HG03558 (cell line): ENCODE data around the gene TNS3.
"Not testable (repeated sequence)": the region's sequence is repeated elsewhere in the genome, so short reads cannot be mapped to it uniquely, and the experiment has no call there.

ENCODE experiments used
- ATAC-seq: cut with Tn5 transposase; IDR thresholded peaks from one replicate; pipeline ENCODE4 v1.9.1; 2021; ENCODE audit warnings: moderate number of reproducible peaks; ENCODE audit not compliant: unreplicated experiment; ENCODE audit errors: extremely low read depth

TNS3 gene

DNA sequence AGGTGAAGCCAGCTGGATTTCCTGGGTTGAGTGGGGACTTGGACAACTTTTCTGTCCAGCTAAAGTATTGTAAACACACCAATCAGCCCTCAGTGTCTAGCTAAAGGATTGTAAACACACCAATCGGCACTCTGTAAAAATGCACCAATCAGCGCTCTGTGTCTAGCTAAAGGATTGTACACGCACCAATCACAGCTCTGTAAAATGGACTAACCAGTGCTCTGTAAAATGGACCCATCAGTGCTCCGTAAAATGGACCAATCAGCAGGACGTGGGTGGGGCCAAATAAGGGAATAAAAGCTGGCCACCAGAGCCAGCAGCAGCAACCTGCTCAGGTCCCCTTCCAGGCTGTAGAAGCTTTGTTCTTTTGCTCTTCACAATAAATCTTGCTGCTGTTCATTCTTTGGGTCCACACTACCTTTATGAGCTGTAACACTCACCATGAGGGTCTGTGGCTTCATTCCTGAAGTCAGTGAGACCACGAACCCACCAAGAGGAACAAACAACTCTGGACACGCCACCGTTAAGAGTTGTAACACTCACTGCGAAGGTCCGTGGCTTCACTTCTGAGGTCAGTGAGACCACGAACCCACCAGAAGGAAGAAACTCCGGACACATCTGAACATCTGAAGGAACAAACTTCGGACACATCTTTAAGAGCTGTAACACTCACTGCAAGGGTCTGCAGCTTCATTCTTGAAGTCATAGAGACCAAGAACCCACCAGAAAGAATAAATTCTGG lies 21.8 kb upstream of the TNS3 start:
- not testable (repeated sequence) for ATAC-seq

DNA sequence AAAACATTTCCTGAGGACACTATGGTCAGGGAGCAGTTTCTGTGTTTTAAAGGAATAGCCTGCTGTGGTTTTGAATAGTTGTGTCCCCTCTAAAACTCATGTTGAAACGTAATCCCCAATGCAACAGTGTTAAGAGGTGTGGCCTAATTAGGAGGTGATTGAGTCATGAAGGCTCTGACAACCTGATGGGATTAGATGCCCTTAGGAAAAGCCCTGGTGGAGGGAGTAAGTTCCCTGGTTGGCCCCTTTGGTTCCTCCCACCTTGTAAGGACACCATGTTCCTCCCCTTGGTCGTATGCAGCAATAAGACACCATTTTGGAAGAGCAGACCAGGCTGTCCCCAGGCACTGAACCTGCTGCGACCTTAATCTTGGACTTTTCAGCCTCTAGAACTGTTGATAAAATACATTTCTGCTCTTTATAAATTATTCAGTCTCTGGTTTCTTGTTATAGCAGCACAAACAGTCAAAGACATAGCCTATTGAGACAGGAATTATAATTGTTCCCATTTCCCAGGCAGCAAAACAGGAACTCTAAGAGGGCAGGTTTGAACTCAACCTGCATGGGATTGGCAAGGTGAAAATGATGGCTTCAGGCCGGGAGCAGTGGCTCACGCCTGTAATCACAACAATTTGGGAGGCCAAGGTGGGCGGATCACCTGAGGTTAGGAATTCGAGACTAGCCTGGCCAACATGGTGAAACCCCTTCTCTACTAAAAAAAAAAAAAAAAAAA lies 20.5 kb upstream of the TNS3 start:
- no peak for ATAC-seq

DNA sequence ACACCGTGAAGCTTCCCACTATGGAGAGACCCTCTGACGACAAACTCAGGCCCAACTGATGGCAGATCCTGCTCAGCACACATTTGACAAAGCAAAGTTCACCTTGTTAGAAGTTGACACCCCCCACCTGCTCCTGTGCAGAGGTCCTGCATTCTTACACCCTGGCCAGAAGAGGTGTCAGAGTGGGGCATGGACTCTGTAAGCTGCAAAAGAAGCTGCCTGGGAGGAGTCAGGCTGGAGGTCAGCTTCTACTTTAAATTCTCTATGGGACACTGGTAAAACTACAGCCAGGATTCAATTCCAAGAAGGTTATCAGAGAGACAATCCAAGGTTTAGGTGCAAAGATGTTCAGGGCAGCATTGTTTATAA lies 20.0 kb upstream of the TNS3 start:
- ATAC-seq: no peak

DNA sequence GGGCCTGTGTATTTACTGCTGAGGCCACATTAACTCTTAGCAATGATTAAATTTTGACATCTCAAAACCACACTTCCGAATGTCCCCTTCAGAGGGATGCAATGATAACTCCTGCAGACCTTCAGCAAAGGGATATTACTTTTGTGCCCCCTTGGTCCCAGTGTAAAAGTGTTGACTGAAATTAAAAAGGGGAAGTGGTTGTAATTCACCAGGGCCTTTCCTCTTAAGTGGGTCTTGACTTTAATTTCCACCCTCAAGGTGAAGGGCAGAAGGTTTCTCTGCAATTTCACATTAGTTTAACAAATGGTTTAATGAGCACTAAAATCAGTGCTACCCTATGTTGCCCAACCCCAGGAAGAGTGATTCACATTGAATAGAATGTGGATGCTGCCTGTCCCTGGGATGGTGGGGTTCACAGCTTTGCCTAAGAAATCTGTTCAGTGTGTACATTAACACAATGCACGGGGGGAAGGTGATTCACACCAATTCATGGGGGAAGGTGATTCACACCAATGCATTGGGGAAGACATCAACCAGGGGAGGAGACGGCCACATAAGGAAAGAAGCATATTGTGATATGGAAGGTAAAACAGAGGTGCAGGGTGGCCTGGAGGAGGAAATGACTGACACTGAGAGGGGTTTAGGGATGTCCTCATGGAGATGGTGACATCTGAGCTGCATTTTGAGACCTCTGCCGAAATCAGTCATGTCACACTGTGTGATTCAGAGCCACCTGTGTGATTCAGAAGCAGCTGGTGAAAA lies 19.4 kb upstream of the TNS3 start:
- no peak for ATAC-seq

DNA sequence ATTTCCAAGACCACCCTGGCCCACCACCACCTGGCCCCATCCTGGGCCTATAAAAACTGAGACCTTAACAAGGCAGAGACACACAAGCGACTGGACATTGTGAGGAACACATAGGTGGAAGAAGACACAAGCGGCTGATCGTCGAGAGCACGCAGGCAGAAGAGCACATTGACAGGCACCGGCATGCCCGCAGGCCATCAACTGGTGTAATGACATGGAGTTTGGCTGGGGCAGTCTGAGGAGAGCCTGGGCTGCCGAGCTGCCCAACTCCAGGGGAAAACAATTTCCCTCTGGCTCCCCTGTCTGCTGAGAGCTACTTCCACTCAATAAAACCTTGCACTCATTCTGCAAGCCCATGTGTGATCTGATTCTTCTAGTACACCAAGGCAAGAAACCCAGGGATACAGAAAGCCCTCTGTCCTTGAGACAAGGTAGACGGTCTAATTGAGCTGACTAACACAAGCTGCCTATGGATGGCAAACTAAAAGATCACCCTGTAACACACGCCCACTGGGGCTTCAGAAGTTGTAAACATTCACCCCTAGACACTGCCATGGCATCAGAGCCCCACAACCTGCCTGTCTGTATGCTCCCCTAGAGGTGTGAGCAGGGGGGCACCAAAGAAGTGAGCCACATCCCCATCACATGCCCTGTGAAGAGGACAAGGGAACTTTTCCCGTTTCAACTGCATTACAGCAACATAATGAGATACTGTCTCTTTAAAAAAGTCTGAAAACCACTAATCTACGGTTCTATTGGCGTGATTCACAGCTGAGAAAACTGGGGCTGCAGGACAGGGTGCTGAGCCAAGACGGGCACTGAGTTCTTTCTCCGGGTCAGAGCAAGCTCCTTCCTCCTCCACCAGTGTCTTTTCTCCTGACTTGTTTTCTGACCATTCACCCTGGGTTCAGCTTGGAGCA lies 18.5 kb upstream of the TNS3 start:
- no peak for ATAC-seq

DNA sequence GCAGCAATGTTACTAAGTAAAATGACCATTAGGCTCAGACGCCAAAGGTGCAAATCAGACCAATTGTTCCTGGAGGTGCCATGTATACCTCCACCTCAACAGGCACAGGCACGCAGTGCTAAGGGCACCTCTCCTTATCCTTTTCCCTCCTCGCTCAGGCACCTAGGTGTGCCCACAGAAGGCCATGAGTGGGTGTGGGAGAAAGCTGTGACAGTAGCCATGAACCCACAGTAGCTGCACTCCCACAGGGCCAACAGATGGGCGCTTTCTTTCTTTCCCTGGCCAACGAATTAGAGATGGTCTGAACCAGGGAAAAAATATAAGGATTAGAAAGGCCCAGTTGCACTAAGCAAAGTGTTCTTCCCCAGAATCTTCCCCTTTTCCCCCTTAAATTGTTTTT lies 15.5 kb upstream of the TNS3 start:
- no peak for ATAC-seq

DNA sequence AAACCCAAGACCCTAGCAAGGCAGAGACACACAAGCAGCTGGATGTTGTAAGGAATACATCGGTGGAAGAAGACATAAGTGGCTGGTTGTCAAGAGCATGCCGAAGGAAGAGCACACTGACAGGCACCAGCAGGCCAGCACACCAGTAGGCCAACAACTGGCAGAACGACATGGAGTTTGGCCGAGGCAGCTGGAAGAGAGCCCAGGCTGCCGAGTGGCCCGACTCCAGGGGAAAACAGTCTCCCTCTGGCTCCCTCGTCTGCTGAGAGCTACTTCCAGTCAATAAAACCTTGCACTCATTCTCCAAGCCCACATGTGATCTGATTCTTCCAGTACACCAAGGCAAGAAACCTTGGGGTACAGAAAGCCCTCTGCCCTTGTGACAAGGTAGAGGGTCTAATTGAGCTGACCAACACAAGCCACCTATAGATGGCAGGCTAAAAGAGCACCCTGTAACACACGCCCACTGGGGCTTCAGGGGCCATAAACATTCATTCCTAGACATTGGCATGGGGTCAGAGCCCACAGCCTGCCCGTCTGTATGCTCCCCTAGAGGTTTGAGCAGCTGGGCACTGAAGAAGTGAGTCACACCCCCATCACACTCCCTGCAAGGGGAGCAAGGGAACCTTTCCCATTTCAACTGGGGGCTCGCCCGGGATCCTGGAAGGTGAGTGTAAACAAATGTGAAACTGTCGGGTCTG lies 14.7 kb upstream of the TNS3 start:
- no peak for ATAC-seq

DNA sequence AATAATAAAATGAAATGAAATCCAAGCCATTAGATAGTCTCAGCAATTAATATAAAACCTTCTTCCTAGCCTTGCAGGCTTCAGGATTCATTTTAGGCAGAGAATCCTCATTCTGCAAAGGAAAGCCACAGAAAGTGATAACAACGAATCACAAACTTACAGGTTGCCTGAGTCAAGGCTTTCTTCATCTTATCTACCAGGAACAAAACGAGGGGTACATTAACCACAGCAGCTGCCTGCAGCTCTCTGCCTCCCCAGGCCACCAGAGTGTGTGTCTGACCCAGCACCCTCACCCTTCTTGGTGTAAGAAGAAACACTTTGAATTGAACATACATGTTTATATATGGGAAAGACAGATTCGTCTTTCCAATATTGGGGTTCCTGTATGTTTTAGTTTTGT lies 12.5 kb upstream of the TNS3 start:
- no peak for ATAC-seq

DNA sequence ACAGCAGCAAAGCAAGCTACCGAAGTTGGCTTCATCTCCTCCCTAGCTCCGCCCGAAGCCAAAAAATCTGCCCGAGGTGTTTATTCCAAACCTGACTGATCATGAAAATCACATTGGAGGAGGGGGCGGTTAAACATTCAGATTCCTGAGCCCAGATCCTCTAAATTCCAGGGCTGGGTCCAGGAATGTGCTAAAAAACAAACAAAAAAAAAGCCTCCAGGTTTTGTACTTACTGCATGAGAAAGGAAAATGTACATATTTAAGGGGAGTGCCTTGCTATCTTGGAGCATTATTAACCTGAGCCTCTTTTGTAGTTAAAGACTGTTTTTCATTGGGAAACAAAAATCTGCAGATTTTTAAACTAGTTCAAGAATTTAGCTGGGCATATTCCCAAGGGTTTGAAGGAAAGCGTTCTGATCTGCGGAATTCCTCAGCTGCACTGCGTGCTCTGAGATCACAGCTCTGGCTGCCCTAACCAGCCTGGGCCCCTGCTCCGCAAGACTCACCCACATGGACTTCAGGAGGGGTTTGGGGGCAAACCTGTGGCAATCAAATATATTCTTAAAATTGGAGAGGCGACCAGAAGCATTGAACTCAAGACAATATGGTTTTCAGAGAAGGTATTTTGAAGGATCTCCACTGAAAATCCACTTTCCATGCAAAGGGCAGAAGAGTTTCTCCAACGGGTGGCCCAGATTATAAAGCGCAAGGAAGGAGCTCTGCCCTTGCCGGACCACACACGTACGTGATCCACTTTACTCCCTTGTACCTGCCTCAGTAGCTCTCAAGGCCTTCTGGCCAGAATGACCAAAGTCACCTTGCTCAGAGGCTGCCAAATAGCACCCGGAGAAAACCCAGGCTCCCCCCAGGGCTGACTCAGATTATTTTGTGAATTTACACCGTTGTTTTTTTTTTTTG lies 10.0 kb upstream of the TNS3 start:
- no peak for ATAC-seq

DNA sequence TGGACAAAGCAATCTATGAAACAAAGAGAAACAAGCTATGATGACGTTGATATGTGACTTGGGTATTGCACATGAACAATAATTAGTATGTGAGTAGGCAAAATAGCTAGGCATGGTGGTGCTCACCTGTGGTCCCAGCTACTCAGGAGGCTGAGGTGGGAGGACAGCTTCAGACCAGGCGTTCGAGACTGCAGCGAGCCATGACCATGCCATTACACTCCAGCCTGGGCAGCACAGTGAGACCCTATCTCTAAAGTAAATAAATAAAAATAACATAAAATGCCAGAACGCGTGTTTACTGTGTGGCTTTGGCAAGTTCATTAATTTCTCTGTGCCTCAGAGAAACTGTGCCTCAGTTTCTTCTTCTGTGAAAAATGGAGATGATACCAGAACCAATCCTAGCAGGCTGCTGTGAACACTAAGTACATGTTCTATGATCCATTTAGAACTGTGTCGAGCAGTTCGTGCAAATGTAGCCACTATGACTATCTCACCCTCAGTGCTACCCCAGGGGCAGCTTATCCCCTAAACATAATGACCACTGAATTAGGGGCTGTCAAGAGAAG lies 9.3 kb upstream of the TNS3 start:
- ATAC-seq: no peak

DNA sequence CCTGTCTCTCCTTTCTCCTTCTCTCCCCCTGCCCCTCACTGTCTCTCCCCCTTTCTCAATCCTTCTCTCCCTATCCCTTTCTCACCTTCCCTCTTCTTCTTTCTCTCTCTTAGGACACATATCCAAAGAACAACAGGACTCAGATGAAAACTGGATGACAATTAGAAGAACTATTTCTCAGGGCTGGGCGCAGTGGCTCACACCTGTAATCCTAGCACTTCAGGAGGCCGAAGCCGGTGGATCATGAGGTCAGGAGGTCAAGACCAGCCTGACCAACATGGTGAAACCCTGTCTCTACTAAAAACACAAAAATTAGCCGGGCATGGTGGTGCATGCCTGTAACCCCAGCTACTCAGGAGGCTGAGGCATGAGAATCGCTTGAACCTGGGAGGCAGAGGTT lies 8.3 kb upstream of the TNS3 start:
- not testable (repeated sequence) for ATAC-seq

DNA sequence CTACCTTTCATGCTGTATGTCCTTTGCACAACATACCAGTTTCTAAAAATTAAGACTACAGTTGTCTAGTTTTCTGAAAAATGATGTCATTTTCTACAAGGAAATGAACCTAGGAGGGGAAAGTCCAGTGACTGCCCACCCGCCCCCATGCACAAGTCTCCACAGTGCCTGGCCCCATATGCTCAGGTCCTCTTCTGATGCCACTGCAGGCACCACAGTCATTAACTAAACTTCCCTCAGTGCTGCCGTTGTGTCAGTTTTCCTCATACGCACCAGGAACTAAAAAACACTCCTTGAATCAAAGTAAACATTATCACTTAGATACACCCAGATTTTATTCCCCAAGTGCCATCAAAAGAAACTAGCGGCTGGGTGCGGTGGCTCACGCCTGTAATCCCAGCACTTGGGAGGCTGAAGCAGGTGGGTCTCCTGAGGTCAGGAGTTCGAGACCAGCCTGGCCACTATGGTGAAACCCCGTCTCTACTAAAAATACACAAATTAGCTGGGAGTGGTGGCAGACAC lies 6.9 kb upstream of the TNS3 start:
- no peak for ATAC-seq

DNA sequence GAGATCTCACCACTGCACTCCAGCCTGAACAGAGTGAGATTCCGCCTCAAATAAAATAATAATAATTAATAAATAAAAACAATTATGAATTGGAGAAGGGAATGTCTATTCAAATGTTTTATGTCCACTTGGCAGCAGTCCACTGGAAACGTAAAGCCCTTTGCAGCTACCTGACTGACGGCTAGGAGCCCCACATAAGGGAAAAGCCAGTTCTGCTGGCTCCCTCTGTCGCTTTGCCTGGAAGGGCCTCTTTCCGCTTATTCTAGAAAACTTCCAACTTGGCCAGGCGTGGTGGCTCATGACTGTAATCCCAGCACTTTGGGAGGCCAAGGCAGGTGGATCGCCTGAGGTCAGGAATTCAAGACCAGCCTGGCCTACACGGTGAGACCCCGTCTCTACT lies 6.1 kb upstream of the TNS3 start:
- no peak for ATAC-seq

DNA sequence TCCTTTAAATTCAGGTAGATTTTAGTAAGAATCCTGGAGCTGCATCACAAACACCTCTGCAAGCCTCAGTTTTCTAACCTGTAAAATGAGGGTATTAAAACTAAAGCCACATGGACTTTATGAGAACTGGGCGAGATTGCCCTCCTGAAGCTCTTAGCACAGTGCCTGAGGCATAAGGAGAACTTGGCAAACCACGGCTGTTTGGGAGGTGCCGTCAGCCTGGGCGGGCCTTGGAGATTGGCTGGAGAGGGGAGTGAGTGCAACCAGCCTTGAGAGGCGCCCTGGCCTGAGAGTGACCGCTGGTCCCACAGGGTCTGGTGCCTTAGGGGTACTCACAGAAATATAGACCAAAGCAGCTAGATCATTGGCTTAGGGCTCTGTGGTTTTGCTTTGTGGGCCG lies 5.4 kb upstream of the TNS3 start:
- ATAC-seq: no peak

DNA sequence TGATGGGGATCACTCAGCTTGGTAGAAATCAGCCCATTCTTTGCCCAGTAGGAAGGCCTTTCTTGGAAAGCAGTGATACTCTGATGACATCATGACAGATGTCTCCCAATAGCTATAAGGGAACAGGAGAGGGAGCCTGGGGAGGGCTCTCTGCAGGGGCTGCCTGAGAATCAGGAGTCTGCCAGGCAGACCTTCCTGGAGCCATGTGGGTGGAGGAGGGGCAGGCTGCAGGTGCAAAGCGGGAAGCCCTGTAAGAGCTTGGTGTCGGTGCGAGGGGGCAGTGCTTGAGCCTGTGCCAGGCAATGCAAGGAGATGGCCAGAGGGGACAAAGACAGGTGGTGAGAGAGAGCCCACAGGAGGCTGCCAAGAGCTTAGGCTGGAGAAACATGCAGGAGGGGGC lies 5.0 kb upstream of the TNS3 start:
- no peak for ATAC-seq

DNA sequence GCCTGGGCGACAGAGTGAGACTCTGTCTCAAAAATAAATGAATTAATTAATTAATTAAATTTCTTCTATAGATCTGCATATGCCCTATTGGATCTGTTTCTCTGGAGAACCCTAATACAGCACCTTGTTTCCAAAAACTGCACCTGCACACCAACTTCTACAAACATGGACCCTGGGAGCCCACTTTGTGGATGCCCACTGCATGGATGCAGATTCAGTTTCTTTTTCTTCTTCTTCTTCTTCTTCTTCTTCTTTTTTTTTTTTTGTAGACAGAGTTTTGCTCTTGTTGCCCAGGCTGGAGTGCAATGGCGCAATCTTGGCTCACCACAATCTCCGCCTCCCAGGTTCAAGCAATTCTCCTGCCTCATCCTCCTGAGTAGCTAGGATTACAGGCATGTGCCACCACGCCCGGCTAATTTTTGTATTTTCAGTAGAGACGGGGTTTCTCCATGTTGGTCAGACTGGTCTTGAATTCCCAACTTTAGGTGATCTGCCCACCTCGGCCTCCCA lies 4.3 kb upstream of the TNS3 start:
- not testable (repeated sequence) for ATAC-seq

DNA sequence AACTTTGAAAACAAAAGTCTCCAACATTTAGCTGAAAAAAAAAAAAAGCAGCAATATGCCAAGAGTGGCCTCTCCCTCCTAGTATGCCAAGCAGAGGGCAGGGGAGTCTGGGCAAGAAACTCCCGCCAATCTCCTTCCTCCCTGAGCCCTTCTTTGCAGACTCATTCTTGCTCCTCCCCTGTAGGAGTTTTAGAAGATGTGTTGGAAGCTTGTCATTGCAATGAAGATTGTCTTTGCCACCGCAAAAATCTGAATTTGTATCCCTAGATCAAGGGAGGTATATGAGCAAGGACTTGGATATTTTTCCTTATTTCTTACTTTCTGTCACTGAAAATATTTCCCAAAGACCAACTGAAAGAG lies 2.6 kb upstream of the TNS3 start:
- ATAC-seq: no peak
